GM06990 (cell line): ENCODE measurements around the gene FAM117A.

Source experiments
- DNase-seq: peaks from one replicate; pipeline ENCODE4 v3.0.0-alpha.2; 2011; ENCODE audit not compliant: insufficient read length; ENCODE audit errors: extremely low read depth
- H3K27me3 ChIP-seq: replicated peaks from 2 replicates; pipeline ENCODE4 v1.6.0; 2011; ENCODE audit warnings: low read length; ENCODE audit not compliant: control insufficient read depth, insufficient read depth
- H3K36me3 ChIP-seq: 2 replicates; pipeline ENCODE4 v1.5.1; 2011; ENCODE audit warnings: low read length; ENCODE audit not compliant: control insufficient read depth, insufficient read depth
- H3K4me3 ChIP-seq: replicated peaks from 2 replicates; pipeline ENCODE4 v1.5.1; 2011; ENCODE audit warnings: low read depth, mild to moderate bottlenecking, control low read depth, low read length
- TF ChIP-seq, protein P1 (sequence below): IDR thresholded peaks from 2 replicates; pipeline ENCODE4 v1.5.1; 2011; ENCODE audit warnings: low read length, control low read depth, mild to moderate bottlenecking, inconsistent platforms; ENCODE audit not compliant: insufficient read depth, poor library complexity, severe bottlenecking

Gene FAM117A

GRCh38 chr17:49755663-49756283 is 8.2 kb downstream of the FAM117A start:
- no peak for DNase-seq
- no peaks in the 10 kb centered on the region for H3K27me3 ChIP-seq
- peaks cover 3% of the 10 kb centered on the region for H3K36me3 ChIP-seq
- TF ChIP-seq, protein P1, sequence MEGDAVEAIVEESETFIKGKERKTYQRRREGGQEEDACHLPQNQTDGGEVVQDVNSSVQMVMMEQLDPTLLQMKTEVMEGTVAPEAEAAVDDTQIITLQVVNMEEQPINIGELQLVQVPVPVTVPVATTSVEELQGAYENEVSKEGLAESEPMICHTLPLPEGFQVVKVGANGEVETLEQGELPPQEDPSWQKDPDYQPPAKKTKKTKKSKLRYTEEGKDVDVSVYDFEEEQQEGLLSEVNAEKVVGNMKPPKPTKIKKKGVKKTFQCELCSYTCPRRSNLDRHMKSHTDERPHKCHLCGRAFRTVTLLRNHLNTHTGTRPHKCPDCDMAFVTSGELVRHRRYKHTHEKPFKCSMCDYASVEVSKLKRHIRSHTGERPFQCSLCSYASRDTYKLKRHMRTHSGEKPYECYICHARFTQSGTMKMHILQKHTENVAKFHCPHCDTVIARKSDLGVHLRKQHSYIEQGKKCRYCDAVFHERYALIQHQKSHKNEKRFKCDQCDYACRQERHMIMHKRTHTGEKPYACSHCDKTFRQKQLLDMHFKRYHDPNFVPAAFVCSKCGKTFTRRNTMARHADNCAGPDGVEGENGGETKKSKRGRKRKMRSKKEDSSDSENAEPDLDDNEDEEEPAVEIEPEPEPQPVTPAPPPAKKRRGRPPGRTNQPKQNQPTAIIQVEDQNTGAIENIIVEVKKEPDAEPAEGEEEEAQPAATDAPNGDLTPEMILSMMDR = no peak
- H3K4me3 ChIP-seq = no peak overlapping the region

- TF ChIP-seq, protein P1 = no peak
- Histone ChIP-seq H3K27me3 (no peaks in the 10 kb centered on the region), H3K36me3 (peaks cover 3% of the 10 kb centered on the region), H3K4me3 (no peak overlapping the region)
- DNase-seq = no peak
Measured at GRCh38 chr17:49753959-49754391, 10.0 kb downstream of the FAM117A start.

- Histone ChIP-seq H3K27me3 (no peaks in the 10 kb centered on the region), H3K4me3 (no peak overlapping the region), H3K36me3 (no peaks in the 10 kb centered on the region; the same call in 1 of the 2 replicates)
- TF ChIP-seq, protein P1 = no peak
- DNase-seq = no peak
Measured at GRCh38 chr17:49752508-49752907, 11.4 kb downstream of the FAM117A start.

- no peaks in the 10 kb centered on the region for H3K27me3 ChIP-seq
- TF ChIP-seq, protein P1 = no peak
Measured at GRCh38 chr17:49749730-49750129, 14.2 kb downstream of the FAM117A start.

DNA sequence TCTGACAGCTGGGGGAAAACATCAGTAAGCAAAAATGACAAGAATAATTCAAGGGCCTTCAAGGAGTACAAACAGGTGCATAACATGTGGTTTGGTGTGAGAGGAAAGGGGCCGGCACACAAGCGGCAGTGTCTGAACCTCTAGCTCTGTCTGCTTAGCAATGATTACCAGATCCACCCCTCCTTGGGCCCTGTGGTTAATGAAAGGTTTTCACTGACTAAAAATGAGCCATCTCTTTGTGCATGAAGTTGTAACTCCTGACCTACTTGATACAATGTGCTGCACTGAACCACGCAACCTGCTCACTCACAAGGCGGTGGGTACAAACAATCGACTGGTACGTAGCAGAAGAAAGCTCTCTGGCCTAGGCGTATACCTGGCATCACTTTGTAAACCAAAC is 15.1 kb downstream of the FAM117A start:
- Histone ChIP-seq H3K4me3 (no peak overlapping the region), H3K27me3 (no peaks in the 10 kb centered on the region), H3K36me3 (no peaks in the 10 kb centered on the region)
- peak; percentile 72 for DNase-seq
- TF ChIP-seq, protein P1 = no peak

More at GRCh38 chr17:49749730-49750129, 14.2 kb downstream of the FAM117A start:
- DNase-seq = no peak
- H3K36me3 ChIP-seq = no peaks in the 10 kb centered on the region
- no peak overlapping the region for H3K4me3 ChIP-seq

DNA sequence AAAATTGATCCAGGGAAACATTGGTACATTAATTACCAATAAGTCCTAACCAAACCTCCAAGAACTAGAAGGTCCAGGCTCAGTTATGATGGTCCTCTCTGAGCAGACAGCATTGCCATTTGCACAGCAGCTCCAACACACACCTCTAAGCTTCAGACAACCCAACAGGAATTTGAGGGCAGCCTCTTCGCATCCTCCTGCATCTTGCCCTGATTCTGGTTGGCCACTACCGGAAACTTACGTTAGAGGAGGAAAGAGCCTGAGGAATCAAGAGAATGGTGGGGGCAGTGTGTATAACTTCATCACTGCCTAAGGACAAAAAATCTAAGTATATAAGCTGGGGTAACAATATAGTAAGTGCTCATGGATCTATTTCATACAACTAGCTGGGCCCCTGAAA is 15.7 kb downstream of the FAM117A start:
- no peak for DNase-seq
- TF ChIP-seq, protein P1 = no peak
- H3K27me3 ChIP-seq = no peaks in the 10 kb centered on the region
- H3K36me3 ChIP-seq = no peaks in the 10 kb centered on the region
- H3K4me3 ChIP-seq = no peak overlapping the region
